Prostate gland (tissue), 2 donors: ENCODE measurements around the gene SCARB1.

ENCODE experiments used
- POLR2A ChIP-seq: fragments of 450-650 bp; IDR thresholded peaks from one replicate; pipeline ENCODE4 v1.6.1; 2016; ENCODE audit warnings: antibody characterized with exemption, mild to moderate bottlenecking
- POLR2AphosphoS5 ChIP-seq: sonication (generic); formaldehyde crosslinking; IDR thresholded peaks from one replicate; pipeline ENCODE4 v1.6.1; 2017; ENCODE audit warnings: antibody characterized with exemption
- TF ChIP-seq, protein P1 (sequence below), 4 experiments: fragments of 200-600 bp in 2 of 4; fragments of 450-650 bp in 2 of 4; sonication (generic) in 2 of 4; IDR thresholded peaks; 1 replicate in 3 of 4; 2 replicates in 1 of 4; pipeline ENCODE4 v1.5.1; 2016 to 2019; ENCODE audit warnings: antibody characterized with exemption in 4 of 4, mild to moderate bottlenecking in 2 of 4, moderate library complexity in 2 of 4

DNA sequence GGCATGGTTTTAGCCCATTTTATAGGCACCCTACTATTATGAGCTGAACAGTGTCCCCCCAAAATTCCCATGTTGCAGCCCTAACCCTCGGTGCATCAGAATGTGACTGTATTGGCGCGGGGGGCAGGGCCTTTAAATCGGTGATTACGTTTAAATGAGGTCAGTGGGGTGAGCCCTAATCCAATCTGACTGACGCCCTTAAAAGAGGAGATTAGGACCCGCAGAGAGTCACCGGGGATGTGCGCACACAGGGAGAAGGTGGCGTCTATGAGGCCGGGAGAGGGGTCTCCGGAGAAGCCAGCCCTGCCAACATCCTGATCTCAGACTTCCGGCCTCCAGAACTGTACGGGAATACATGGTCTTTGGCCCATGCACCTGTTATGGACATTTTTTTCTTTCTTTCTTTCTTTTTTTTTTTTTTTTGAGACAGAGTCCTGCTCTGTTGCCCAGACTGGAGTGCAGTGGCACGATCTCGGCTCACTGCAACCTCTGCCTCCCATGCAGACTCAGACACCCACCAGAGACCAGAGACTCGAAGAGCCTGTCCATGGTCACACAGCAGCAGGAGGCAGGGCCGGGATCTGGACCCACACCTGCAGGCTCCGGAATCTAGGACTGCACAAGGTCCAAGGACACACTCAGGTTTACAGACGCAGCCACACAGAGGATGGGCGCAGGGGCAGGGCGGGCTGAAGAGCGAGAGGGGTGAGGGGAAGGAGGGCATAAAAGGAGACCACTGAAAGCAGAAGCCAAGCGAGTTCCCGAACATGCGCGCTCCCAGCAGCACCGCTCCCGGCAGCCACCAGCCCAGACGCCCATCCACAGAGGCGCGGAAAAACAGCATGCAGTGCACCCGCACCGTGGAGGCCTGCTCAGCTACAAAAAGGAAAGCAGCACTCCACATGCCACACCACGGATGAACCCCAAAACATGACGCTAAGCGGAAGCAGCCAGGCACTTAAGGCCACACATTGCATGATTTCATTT lies 19.0 kb downstream of the SCARB1 start:
- TF ChIP-seq, protein P1, sequence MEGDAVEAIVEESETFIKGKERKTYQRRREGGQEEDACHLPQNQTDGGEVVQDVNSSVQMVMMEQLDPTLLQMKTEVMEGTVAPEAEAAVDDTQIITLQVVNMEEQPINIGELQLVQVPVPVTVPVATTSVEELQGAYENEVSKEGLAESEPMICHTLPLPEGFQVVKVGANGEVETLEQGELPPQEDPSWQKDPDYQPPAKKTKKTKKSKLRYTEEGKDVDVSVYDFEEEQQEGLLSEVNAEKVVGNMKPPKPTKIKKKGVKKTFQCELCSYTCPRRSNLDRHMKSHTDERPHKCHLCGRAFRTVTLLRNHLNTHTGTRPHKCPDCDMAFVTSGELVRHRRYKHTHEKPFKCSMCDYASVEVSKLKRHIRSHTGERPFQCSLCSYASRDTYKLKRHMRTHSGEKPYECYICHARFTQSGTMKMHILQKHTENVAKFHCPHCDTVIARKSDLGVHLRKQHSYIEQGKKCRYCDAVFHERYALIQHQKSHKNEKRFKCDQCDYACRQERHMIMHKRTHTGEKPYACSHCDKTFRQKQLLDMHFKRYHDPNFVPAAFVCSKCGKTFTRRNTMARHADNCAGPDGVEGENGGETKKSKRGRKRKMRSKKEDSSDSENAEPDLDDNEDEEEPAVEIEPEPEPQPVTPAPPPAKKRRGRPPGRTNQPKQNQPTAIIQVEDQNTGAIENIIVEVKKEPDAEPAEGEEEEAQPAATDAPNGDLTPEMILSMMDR (IDR thresholded peaks at IDR 0.05), result no peak
- no peak for TF ChIP-seq POLR2AphosphoS5
- TF ChIP-seq POLR2A, result no peak
